ENCODE results near the gene SRPK3. TPM values are rescaled to one million over a fixed set of nuclear protein-coding genes. Genes with fewer than 3 reads are reported as not detected.

SRPK3 gene
- polyA plus RNA-seq, 1 donor from 2014 or later, result not detected

DNA sequence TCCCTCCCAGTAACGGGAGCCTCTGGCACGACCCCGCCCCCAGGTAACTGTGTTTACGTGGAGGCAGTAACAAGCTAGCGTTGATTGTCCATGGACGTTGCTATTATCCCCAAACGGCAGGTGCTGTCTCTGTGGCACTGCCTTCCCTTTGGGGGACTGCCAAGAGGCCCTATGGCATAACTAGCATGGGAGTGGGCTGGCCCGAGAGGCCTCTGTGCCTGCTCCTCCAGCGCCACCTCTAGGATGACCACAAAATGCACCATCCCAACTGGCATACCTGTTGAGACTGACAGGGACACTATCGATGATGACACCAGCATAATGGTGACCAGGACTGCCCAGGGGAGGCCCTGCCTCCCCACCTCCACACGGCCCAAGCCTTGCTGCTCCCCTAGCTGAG, 1.5 kb downstream of the SRPK3 start:
- no peaks in the 10 kb centered on the region for H4K20me1 ChIP-seq (ENCODE audit: insufficient read depth)
- H3K9me3 ChIP-seq (ENCODE audit: low read length), result no peaks in the 10 kb centered on the region
- H3K9ac ChIP-seq (ENCODE audit: low read length), result no peak overlapping the region
- no peaks in the 10 kb centered on the region for H3K9me2 ChIP-seq (ENCODE audit: insufficient read depth, low read length)
- H3K79me2 ChIP-seq (replicated peaks; ENCODE audit: insufficient read depth, low read length), result no peaks in the 10 kb centered on the region
- no peak overlapping the region for H3K4me3 ChIP-seq (ENCODE audit: low read length)
- H2AFZ ChIP-seq (ENCODE audit: low read depth, low read length), result no peak overlapping the region
- no peaks in the 10 kb centered on the region for H3F3A ChIP-seq (ENCODE audit: insufficient read depth, low read length, poor library complexity, severe bottlenecking)
- H3K4me2 ChIP-seq (ENCODE audit: low read length), result no peak overlapping the region
- no peaks in the 10 kb centered on the region for H3K27me3 ChIP-seq (ENCODE audit: insufficient read depth, low read depth, low read length)
- TF ChIP-seq, protein P1, sequence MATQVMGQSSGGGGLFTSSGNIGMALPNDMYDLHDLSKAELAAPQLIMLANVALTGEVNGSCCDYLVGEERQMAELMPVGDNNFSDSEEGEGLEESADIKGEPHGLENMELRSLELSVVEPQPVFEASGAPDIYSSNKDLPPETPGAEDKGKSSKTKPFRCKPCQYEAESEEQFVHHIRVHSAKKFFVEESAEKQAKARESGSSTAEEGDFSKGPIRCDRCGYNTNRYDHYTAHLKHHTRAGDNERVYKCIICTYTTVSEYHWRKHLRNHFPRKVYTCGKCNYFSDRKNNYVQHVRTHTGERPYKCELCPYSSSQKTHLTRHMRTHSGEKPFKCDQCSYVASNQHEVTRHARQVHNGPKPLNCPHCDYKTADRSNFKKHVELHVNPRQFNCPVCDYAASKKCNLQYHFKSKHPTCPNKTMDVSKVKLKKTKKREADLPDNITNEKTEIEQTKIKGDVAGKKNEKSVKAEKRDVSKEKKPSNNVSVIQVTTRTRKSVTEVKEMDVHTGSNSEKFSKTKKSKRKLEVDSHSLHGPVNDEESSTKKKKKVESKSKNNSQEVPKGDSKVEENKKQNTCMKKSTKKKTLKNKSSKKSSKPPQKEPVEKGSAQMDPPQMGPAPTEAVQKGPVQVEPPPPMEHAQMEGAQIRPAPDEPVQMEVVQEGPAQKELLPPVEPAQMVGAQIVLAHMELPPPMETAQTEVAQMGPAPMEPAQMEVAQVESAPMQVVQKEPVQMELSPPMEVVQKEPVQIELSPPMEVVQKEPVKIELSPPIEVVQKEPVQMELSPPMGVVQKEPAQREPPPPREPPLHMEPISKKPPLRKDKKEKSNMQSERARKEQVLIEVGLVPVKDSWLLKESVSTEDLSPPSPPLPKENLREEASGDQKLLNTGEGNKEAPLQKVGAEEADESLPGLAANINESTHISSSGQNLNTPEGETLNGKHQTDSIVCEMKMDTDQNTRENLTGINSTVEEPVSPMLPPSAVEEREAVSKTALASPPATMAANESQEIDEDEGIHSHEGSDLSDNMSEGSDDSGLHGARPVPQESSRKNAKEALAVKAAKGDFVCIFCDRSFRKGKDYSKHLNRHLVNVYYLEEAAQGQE (IDR thresholded peaks at IDR 0.05; ENCODE audit: borderline replicate concordance), result no peak
- no peak for TF ChIP-seq POLR2AphosphoS5 (IDR thresholded peaks at IDR 0.05)
- TF ChIP-seq, protein P2, sequence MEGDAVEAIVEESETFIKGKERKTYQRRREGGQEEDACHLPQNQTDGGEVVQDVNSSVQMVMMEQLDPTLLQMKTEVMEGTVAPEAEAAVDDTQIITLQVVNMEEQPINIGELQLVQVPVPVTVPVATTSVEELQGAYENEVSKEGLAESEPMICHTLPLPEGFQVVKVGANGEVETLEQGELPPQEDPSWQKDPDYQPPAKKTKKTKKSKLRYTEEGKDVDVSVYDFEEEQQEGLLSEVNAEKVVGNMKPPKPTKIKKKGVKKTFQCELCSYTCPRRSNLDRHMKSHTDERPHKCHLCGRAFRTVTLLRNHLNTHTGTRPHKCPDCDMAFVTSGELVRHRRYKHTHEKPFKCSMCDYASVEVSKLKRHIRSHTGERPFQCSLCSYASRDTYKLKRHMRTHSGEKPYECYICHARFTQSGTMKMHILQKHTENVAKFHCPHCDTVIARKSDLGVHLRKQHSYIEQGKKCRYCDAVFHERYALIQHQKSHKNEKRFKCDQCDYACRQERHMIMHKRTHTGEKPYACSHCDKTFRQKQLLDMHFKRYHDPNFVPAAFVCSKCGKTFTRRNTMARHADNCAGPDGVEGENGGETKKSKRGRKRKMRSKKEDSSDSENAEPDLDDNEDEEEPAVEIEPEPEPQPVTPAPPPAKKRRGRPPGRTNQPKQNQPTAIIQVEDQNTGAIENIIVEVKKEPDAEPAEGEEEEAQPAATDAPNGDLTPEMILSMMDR (IDR thresholded peaks at IDR 0.05; ENCODE audit: poor library complexity, severe bottlenecking), result no peak
- no peak for TF ChIP-seq EZH2 (IDR thresholded peaks at IDR 0.05; ENCODE audit: borderline replicate concordance, insufficient read depth, low read length, poor library complexity, severe bottlenecking)
- TF ChIP-seq EP300 (conservative IDR thresholded peaks at IDR 0.05; ENCODE audit: poor library complexity, severe bottlenecking), result no peak
- H3K27ac ChIP-seq (ENCODE audit: low read length), result no peak overlapping the region
- H3K36me3 ChIP-seq (ENCODE audit: insufficient read depth, low read length), result no peaks in the 10 kb centered on the region

DNA sequence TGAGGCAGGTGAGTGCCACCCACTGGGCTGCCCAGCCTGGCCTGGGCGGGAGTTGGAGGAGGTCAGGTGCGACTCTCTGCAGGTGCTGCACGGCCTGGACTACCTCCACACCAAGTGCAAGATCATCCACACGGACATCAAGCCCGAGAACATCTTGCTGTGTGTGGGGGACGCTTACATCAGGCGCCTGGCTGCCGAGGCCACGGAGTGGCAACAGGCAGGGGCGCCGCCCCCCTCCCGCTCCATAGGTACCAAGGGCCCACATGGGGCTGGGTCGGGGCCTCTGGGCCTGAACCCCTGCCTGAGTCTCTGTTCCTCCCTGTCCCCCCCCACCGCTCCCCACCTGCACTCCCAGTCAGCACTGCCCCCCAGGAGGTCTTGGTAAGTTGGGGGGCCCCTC, 2.0 kb downstream of the SRPK3 start:
- Histone ChIP-seq H4K20me1 (ENCODE audit: insufficient read depth) (no peaks in the 10 kb centered on the region), H3K27ac (ENCODE audit: low read length) (no peak overlapping the region), H3K9me2 (ENCODE audit: insufficient read depth, low read length) (no peaks in the 10 kb centered on the region), H3K4me2 (ENCODE audit: low read length) (no peak overlapping the region), H3F3A (ENCODE audit: insufficient read depth, low read length, poor library complexity, severe bottlenecking) (no peaks in the 10 kb centered on the region), H3K79me2 (replicated peaks; ENCODE audit: insufficient read depth, low read length) (no peaks in the 10 kb centered on the region), H3K9ac (ENCODE audit: low read length) (no peak overlapping the region), H3K27me3 (ENCODE audit: insufficient read depth, low read depth, low read length) (no peaks in the 10 kb centered on the region), H2AFZ (ENCODE audit: low read depth, low read length) (no peak overlapping the region), H3K36me3 (ENCODE audit: insufficient read depth, low read length) (no peaks in the 10 kb centered on the region), H3K9me3 (ENCODE audit: low read length) (no peaks in the 10 kb centered on the region), H3K4me3 (ENCODE audit: low read length) (no peak overlapping the region)
- TF ChIP-seq EZH2 (IDR thresholded peaks at IDR 0.05; ENCODE audit: borderline replicate concordance, insufficient read depth, low read length, poor library complexity, severe bottlenecking) (no peak), MXI1 (conservative IDR thresholded peaks at IDR 0.05; ENCODE audit: poor library complexity, severe bottlenecking) (no peak), SMC3 (conservative IDR thresholded peaks at IDR 0.05; ENCODE audit: poor library complexity) (no peak), TAF1 (IDR thresholded peaks at IDR 0.05; ENCODE audit: low read depth) (no peak), EP300 (conservative IDR thresholded peaks at IDR 0.05; ENCODE audit: poor library complexity, severe bottlenecking) (no peak), POLR2AphosphoS5 (IDR thresholded peaks at IDR 0.05) (no peak), RAD21 (conservative IDR thresholded peaks at IDR 0.05) (no peak)
- TF ChIP-seq, protein P2 (IDR thresholded peaks at IDR 0.05; ENCODE audit: poor library complexity, severe bottlenecking), result no peak
- TF ChIP-seq, protein P1 (IDR thresholded peaks at IDR 0.05; ENCODE audit: borderline replicate concordance), result no peak
